GM12891 (cell line): ENCODE data around the gene HNF4A.

Experiments used
- POLR2A ChIP-seq: IDR thresholded peaks from 2 replicates; pipeline ENCODE4 v1.6.1; 2011; ENCODE audit warnings: low read depth, low read length, control low read depth
- POLR2AphosphoS5 ChIP-seq: IDR thresholded peaks from 2 replicates; pipeline ENCODE4 v1.6.1; 2011; ENCODE audit warnings: low read depth, low read length, control low read depth
- POU2F2 ChIP-seq: IDR thresholded peaks from 2 replicates; pipeline ENCODE4 v1.6.1; 2011; ENCODE audit warnings: low read depth, mild to moderate bottlenecking, control low read depth, low read length, moderate library complexity

- TF ChIP-seq POLR2AphosphoS5 (no peak), POU2F2 (no peak), POLR2A (no peak)
Measured at GRCh38 chr20:44384423-44385027, 29.0 kb downstream of the HNF4A start.
